GM18511 (cell line): Measurements from ENCODE around the gene RSAD2.
"Not testable (repeated sequence)": the region's sequence is repeated elsewhere in the genome, so short reads cannot be mapped to it uniquely, and the experiment has no call there.

Source experiments
- ATAC-seq: cut with Tn5 transposase; IDR thresholded peaks from one replicate; pipeline ENCODE4 v1.9.1; 2021; ENCODE audit warnings: mild to moderate bottlenecking, moderate library complexity; ENCODE audit not compliant: unreplicated experiment

Gene RSAD2

DNA sequence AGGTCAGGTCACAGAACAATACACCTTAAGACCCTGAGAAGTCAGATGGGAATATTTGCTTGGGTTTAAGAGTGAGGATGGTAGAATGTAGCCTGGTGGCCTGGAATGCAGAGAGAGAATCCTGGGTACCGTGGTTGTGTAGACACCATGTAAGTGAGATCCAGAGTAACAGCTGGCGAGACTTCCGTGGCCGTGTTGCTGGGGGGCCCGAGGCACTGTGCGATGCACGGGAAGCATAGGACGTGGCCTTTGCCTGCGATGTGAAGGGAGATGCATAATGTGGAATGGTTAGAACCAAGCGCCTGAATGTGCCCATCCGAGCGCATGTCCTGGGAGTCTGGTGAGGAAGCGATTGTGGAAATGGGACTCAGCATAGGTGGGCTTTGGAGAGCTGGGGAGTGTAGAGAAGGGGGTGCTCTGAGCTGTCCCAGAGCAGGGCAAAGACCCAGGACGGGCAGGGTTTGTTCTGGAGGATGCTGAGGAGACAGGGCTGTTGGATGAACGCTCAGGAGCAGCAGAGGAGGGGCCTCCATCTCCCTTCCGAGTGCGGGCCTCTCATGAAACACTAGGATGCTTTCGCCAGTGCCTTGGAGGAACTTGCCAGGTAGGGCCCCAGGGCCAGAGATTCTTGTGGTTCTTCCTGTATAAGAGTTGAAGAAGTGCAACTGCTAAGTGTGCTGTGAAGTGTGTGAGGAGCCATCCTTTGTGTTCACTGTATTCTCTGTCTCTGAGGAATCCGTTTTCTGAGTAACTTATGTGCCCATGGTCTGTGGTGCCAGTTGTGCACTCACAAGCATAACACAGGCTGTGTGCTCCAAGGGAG is 46.7 kb downstream of the RSAD2 start:
- no peak for ATAC-seq

GRCh38 chr2:6924924-6925409 is 47.4 kb downstream of the RSAD2 start:
- no peak for ATAC-seq

DNA sequence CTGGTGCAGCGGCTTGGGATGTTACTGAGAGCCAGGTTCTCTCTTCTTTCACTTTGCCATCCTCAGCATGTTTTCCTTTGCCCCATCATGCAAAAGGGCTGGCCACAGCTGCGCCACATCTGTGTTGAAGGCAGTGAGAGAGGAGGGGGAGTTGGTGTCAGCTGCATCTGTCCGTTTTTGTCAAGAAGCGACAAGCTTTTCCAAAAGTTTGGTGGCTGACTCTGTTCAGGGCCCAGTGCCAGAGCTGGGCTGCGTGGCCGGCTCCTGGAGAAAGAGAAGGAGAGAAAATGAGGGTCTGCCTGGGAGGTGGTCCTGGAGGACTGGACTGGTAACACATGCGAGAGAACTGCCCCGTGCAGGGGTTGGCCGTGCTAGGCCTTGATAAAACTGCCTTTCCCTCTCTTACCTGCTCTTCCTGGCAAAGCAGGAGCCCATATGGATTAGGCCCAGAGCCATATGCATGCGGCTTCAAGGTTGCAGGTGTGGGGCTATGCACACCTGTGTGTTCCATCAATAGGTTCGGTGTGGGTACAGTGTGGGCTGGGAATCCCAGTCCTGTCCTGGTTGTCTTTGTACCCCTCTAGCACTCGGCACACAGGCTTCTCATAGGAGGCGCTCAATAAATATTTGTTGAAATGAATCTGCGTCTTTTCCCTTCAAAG is 48.6 kb downstream of the RSAD2 start:
- ATAC-seq, result no peak

- ATAC-seq, result no peak
Observed at GRCh38 chr2:6927186-6927585, 49.6 kb downstream of the RSAD2 start.

DNA sequence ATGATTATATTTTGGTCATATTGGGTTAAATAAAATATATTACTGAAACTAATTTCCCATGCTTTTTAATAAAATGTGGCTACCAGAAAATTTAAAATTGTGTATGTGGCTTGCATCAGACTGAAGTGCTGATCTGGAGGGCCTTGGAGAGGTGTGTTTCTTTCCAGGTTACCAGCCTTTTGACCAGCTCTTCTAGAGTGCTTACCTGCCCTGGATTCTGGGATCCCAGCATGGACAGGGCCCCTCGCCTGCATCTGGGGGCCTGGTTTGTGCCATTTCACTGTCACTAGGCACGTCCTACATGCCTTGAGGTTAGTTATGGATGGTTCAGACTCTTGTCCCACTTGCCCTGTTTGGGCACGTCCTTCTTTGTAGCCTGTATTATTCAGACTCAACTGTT is 50.2 kb downstream of the RSAD2 start:
- no peak for ATAC-seq

GRCh38 chr2:6928452-6928851 is 50.9 kb downstream of the RSAD2 start:
- ATAC-seq, result no peak

DNA sequence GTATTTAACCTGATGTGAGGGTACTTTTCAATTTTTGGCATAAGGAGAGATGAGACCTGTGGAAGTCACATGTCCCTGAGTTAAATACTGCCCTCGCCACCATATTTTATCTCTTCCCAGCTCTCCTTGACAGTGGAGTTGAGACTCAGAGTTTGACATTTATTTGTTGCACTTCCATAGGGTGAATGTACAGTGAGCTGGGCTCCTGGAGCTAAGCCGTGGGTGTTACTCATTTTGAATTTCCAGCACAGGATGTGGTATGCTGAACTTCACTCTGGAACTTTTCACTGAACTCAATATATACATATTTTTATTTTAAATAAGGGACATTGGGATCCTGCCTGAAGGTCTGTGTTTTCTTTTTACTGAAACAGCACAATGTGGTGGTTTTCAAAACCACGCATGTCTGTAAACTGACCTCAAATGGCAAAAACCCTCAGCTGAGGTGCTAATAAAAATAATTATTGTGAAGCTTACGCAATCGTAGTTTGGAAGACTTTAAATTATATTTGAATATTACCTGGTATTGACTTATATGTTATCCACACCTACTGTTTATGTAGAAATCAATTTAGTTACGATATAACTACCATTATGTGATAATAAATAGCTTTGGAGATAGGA is 51.7 kb downstream of the RSAD2 start:
- ATAC-seq, result no peak

DNA sequence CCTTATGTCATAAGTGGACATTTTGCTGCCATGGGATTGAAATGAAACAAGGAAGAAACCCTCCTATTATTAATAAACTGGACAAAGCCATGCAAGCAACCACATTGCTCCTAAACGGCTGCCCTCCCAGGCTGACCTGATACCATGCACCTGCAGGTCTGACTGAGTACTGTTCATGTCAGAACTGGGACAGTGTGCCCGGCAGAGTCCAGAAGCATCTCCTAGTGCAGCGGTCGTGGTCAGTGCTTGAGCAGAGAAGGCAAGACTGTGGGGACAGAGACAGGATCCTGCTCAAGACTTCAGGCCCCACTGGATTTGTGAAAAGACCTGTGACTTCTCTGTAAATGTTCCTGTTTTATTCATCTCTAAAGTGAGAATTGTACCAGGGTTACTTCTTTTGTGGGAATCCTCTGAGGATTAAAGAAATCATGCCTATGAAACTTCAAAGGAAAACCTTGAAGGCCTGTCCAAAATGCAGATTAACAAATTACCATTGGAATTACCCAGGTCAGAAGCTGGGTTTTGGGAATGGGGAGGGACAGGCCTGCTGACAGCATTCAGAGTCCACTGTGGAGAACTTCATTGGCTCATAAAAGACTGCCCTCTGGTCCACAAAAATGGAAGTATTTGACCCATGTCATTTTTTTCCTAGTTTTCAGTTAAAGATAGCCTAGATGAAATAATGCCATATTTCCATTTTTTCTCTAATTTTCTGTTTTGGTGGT is 53.5 kb downstream of the RSAD2 start:
- no peak for ATAC-seq

GRCh38 chr2:6931753-6932152 is 54.2 kb downstream of the RSAD2 start:
- ATAC-seq, result no peak

GRCh38 chr2:6932206-6932605 is 54.6 kb downstream of the RSAD2 start:
- ATAC-seq, result no peak

DNA sequence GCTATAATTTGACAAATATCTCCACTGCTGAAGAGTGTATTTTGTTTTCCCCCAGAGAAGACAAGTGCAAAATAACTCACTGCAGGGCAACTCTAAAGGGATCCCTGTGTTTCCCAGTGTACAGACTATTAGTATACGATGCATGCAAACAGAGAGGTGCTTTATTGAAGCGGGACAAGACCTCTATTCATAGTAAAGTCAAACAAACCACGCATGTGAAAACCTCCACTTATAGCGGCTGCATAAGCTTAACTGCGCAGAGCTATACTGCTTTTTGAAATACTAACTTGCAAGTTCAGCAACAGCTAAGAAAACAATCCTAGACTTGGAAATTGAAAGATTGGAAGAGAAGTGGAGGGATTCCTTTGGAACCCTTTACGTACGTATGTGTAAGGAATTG is 55.3 kb downstream of the RSAD2 start:
- no peak for ATAC-seq

DNA sequence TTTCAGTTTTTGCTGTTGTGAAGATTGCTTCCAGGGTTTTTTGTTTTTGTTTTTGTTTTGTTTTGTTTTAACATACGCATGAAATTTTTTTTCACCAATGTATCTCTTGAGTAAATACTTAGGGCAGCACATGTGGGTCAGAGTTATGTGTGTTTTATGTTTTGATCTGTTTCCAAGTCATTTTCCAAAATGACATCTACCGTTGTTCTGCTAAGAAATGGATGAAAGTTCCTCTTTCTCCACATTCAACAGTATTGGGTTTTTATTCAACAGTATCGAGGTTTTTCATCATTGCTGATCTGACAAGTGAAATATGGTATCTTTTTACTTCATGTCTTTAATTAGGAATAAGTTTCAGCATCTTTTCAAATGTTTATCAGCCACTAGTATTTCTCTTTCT is 56.3 kb downstream of the RSAD2 start:
- no peak for ATAC-seq

DNA sequence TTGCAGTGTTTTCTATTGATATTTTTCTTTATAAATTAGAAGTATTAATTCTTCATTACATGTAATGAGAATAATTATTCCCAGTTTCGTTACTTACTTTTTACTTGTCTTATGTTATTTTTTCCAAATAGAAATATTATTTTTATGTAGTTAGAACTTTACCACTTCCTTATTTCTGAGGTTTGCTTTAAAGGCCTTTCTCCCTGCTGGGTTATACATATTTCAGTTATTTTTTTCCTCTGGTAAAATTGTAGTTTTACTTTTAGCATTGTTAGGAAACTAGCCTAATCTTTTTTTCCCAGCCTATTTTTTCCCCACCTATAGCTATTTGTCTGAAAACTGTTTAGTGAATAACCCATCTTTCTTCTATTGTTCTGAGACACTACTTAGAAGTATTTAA is 56.8 kb downstream of the RSAD2 start:
- ATAC-seq, result no peak

DNA sequence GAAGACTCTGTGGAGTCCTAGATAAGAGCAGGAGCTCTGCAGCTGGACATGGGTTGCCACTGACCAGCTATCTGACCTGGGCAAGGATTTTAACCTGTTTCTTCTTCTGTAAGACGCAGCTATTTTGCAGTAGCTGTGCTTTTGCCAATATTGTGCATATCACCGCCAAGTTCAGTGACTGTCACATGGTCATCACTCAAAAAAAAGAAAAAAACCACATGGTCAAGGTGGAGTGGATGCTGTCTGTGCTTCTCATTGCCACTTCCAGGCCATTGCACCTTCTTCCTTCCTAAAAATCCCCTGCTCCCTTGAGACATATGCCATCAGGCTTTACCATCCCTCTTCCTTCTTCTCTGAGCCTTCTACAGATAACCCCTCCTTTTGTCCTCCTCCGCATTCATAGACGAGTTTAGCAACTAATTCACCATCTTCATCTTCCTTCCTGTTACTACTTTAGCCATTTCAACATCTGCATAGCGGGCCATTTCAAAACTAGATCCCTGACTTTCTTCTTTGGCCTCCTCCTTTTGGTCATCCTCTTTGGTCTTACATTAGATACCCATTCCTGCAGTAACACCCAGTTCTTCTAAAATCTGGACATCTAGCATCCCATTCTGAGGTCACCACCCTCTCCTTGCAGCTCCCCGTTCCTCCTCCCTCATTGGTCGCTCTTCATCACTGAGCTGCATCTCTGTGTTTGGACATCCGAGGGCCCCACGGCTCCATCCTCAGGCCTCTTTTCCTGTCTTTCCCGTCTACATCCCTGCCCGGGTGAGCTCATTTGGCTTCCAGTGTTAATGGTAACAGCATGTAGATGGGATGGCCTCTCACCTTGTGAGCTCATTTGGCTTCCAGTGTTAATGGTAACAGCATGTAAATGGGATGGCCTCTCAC is 57.4 kb downstream of the RSAD2 start:
- ATAC-seq, result no peak

DNA sequence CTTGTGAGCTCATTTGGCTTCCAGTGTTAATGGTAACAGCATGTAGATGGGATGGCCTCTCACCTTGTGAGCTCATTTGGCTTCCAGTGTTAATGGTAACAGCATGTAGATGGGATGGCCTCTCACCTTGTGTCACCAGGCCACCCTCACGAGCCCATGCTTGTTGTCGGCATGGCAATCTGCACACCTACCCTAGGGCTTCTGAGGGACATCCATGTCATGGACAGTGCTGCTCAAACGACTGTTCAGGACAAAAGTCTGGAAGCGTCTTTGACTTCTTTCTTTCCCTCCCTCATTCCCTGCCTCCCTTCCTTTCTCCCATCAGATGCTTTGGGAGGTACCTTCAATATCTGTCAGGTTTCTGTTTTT is 58.1 kb downstream of the RSAD2 start:
- not testable (repeated sequence) for ATAC-seq

- no peak for ATAC-seq
Observed at GRCh38 chr2:6937157-6937556, 59.6 kb downstream of the RSAD2 start.

DNA sequence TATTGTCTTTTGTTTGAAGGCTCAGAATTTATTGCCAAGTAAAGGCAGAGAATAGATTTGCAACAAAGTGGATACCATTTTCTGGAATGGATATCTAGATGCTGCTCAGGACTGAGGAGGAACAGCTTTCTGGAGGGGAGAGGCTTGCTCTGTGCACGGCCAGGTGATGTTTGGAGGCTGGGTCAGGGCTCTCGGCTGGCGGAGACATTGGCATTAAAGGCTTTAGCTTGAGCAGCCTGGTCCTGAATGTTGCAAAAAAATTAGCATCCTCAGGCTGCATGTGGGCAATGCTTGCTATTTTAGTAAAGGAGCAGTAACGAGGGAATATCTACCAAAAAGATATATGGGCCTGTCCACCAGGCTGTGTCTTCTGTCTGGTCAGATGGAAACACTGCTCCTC is 60.0 kb downstream of the RSAD2 start:
- no peak for ATAC-seq

DNA sequence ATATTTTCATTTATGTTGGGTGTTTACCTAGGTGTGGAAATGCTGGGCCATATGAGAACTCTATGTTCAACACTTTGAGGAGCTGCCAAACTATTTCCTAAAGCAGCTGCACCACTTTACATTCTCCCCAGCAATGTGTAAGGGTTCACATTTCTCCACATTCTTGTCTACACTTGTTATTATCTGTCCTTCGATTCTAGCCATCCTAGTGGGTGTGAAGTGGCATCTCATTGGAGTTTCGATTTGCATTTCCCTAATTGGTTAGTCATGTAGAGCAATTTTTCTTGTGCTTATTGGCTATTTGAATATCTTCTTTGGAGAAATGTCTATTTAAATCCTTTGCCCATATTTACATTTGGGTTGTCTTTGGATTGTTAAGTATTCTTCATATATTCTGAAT is 61.5 kb downstream of the RSAD2 start:
- no peak for ATAC-seq

DNA sequence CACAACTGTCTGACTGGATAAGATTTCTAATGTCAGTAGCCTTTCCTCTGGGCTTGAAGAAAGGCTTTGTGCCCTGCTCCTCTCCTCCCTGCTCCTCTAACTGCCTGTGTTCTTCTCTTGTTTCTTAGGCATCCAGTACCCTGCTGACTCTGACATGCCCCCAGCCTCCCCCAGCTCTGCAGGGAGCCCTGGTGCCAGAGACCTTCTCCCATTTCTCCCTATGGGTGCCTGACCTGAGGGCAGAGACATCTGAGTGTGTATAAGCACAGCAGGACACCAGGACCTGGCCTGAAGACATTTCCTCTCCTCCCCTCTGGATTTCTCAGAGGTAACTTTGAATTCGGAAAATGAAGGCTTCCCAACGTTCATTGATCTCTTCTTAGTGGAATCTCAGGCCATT is 63.2 kb downstream of the RSAD2 start:
- ATAC-seq, result no peak

GRCh38 chr2:6941299-6942046 is 63.9 kb downstream of the RSAD2 start:
- no peak for ATAC-seq
